HG03469 (cell line): ENCODE results near the gene TPM1.
"Not testable (repeated sequence)": the region's sequence is repeated elsewhere in the genome, so short reads cannot be mapped to it uniquely, and the experiment has no call there.

ENCODE experiments used
- ATAC-seq: cut with Tn5 transposase; IDR thresholded peaks from one replicate; pipeline ENCODE4 v1.9.1; 2021; ENCODE audit warnings: mild to moderate bottlenecking, moderate library complexity, moderate number of reproducible peaks; ENCODE audit not compliant: unreplicated experiment

The TPM1 gene

DNA sequence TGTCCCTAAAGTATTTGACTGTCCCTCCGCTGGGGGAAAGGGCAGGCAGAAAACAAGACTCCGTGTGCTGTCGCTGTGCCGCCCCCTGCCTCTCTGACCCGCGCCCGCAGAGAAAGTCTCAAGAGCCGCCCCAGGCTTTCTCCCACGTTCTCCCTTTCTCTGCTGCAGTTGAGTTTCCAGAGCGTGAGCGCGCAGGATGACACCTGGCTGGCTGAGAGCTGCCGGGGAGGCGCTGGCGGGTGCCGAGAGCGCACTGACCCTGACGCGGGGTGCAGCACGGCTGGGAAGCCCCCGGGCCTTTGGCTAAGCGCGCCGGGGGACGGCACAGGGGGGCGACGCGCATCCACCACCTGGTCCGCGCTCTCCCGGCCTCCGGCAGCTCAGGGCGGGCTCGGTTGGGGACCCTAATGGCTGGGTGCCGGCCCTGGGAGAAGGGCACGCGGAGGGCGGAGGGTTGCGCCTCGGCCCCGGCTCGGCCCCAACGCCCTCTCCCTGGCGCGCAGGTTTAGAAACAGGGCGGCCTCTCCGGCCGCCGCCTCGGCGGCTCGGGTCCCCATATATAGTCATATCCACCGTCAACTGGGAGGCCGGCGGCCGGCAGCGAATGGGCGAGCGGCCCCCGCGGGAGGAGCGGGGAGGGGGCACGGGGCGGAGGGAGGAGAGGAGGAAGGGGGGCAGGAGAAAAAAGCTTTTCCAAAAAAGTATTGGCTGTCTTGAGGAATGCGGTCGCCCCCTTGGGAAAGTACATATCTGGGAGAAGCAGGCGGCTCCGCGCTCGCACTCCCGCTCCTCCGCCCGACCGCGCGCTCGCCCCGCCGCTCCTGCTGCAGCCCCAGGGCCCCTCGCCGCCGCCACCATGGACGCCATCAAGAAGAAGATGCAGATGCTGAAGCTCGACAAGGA, at the start of gene TPM1:
Gene TPM1, plus strand, starts transcription at position 774 of the 903 bp plus-strand sequence. Its CDS starts 83 bp downstream, at position 857.
- no peak for ATAC-seq

DNA sequence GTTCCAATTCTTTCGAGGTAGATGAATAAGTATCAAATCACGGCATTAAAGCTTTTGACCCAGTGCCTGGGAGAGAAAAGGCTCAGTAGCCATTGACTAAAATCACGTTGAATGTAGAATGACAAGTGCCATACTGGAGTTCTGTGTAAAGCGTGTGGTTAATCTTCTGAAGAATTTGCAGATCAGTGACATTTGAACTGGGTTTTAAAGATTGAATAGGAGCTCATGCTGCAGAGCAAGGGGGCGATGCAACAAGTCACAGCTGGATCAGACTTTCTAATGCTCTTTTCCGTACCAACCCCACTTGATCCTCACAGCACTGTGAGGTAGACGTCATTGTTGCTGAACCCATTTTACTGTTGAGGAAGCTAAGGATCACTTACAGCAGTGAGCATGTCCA, 49.5 kb upstream of the TPM1 start:
- no peak for ATAC-seq

DNA sequence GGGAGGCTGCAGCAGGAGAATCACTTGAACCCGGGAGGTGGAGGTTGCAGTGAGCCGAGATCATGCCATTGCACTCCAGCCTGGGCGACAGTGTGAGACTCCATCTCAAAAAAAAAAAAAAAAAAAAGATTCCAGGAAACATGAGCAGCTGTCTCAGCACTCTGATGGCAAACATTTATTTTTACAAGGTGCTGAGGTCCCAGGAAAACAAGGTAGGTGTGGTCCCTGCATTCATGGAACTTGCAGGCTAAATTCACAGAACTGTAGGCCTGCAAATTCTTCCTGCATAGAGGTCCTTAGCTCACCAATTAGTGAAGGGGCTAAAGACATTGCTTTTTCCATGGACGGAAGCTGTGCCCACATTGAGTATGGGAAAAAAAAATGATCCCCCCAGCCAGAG, 48.9 kb upstream of the TPM1 start:
- ATAC-seq, result not testable (repeated sequence)

DNA sequence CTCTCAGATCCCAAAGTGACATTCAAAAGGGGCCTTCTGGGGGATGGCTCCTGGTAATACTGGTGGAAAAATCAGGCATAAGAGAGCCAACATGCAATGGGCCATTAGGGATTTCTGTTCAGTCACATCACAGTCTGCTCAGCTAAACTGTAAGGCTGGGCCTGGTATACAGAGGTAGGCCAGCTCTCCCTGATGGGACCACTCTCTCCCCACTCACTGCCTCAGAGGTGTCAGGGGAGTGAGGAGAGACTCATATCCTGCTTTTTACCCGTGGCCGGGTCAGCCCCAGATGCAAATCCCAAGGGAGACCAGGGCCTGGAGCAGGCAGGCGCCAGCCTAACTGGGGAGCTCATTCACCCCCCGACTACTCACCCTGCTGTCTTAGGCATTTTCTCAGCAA, 48.1 kb upstream of the TPM1 start:
- no peak for ATAC-seq

DNA sequence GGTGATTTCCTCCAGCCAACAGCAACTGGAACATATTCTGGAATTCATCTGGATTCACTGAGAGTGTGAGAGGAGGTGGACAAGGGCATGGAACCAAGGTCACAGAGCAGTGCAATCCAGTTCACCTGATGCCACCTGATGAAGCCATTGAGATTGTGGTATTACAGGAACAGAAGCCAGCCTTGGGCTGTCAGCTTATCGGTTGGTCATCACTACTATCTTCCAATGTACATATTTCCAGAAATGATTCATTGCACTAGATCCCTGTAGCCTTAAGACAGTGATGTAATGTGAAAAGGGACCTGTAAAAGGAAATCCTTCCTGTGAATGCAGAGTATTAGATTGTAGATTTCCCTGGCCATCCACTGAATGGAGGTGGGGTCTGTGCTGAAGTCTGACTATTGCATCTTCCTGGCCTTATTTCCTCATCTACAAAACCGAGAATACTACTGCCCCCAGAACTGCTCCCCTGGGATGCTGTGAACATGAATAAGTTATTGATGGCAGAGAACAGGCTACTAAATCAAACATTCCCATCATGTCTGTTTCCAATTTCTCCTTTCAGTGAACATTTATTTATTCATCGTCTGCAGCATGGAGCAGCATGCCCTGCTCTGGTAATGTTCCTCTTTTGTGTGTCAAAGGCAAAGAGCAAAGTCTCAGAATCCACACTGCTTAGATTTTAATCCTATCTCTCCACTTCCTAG, 47.4 kb upstream of the TPM1 start:
- ATAC-seq, result no peak

DNA sequence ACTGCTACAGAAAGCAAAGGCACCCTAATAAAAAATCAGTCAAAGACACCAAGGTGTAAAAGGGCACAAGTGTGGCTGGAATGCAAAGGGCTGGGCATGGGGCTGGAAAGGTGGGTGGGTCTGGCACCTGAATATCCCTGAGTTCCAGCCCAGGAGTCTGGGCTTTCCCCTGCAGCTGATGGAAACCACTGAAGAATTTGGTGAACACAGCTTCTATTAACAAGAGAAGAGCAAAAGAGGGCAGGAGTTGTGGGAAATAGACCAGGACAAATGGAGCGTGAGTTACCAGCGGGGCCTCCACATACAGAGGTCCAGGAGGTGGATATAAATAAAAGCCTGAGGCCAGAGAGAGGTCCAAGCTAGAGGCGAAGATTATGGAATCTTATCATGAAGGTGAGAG, 45.1 kb upstream of the TPM1 start:
- ATAC-seq, result no peak

DNA sequence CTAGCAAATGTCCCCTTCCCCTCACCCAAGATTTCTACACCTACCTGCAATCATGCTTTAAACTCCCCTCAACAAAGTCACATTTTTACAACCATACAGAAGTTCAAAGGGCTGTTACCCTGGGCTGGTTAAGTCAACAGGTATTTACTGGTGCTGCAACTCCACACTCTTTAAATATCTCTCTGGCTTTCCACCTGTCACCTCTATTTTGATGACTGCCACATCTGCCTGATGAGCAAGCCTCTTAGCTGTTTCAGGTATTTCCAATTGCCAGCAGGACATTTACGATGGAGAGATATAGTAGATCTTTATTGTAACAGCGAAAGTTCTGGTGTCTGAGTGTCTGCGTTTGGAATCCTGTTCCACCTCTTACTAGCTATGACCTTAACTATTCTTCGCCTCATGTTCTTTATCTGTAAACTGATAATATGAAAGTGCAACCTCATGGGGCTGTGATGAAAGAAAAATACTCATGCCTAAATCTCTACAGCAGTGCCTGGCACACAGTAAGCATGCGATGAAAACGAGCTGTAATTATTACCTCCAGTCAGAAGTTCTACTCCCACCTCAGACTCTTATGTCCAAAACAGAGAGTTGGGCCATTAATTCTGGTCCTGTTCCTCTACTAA, 44.2 kb upstream of the TPM1 start:
- no peak for ATAC-seq

DNA sequence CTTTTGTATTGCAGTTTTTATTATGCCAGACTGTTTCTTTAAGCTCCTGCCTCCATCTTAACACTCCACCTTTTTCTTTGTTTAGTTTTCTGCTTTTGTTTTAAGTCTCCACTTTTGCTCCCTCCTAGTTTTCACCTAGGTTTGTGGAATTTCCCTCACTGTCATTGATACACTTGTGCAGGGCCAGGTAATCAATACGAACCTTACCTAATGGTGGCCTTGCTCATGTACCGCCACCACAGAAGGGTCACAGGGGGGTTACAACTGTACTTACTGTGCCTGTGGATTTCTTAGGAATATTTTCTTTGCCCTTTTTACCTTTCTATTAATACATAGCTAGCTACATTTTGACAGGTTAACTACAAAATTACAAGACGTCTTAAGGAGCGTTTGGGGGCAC, 43.4 kb upstream of the TPM1 start:
- no peak for ATAC-seq

DNA sequence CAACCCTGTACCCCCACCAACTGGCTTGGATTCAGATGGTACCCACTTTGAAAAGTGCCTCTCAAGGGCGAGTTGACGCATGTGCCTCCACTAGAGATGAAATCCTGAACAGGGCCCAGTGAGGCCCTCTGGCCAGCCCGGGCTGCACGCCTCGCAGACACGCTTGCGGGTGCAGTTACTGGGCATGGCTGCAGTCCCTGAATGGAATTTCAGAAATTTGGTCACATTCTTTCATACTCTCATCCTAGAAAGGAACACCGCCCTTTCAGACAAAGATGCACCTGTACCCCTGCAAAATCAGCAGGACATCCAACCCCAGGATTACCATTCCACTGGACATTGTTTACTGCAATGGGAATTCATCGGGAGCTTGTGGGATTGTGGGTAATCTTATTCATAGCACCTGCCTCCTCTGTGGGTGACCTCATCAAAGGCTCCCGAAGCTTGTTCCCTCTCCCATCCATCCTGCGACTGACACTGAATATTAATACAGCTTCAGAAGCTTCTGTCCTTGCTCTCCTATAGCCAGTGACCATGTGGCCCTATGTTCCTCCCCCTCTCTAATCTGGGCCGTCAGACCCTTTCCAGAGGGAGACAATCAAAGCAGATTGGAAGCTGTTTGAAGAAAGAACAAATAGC, 42.5 kb upstream of the TPM1 start:
- no peak for ATAC-seq

DNA sequence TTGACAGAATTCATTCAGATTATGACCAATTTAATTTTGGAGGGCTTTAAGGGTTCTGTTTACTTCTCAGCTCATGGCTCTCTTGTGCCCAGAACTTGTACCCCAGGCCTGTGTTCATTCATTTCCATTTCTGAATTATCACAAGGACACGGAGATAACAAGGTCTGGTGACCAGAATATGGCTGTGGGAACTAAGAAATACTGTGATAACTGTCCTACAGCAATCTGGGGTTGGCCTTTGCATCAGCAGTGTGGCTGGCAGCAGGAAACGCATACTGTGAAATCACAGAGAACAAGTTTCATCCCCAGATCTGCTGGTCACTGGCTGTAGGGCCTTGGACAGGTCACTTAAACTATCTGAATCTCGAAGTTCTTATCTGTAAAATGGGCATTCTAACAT, 41.8 kb upstream of the TPM1 start:
- no peak for ATAC-seq

DNA sequence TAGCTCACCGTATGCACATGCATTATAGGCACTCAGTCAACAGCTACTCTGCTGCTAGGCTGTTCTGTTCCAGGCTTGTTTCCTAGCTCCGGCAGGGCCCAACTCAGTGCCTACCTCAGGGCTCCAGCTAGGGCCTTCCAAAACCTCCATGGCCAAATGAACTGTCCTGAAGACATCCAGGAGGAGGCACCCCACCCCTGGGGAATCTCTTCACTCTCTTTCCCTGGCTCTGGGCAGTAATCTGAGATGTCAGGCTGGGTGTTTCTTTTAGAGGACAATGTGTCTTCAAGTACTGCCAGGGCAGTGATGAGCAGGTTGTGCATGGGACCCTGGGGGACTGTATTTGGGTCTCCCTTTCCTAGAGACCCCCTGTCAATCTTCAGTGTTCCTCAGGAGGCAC, 38.3 kb upstream of the TPM1 start:
- no peak for ATAC-seq

DNA sequence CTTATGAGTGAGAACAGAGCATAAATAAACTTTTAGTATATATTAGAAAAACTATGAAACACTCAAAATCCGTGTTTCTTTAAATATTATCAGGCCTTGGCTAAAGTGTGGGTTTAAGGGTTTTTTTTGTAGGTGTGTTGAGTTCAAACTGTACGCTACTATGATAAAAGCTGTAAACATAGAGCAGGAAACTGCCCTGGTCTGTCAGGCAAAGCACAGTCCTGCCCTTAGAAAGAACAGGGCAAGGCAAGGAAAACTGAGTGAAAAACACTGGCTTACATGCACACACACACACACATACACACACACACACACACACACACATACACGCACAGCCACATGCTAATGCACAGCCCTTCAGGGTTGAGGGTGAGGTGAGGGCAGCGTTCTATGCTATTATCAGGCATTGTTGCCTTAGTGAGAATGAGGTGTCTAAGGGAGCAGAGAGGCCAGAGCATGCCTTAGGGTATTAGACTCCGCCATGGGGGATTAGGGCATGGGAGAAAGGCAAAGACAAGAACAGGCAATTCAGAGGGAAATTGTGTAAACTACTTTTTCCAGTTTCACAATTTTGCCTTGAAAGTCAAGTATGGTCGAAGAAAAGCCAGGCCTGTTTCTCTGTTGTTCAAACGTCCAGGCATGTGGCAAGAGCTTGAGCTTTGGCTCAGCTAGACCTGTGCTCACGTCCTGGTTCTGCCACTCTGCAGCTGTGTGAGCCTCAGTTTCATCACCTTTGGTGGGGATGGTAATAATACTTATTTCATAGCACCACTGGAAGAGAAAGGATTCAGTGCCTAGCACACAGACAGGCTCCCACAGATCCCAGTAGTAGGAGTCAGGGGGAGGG, 36.3 kb upstream of the TPM1 start:
- no peak for ATAC-seq

DNA sequence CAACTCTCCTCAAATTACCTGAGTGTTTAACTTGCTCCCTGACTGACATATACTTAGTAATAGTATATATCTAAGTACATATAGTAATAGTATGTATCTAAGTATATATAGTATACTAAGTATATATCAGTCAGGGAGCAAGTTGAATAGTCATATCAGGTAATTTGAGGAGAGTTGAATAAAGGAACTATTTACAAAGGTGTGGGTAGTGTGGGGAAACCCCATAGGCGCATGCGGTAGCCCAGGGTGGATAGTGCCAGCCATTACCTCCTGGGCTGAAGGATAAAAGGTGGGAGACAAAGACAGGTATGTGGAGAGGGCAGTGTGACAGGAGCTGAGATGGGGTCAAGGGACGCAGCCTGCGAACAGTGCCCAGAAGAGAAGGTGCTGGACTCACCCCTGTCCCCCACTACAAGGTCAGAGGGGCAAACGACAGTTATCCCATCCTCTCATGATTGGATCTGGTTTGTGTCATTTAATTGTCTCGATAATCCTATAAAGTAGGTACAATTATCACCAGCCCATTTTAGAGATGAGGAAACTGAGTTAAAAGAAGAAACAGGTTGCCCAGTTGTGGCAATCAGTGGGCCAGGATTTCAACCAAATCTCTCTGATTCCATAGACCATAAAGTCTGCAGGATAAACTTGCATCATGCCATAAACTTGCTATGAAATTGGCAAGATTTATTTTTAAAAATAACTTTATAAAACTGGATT, 34.1 kb upstream of the TPM1 start:
- ATAC-seq, result no peak

DNA sequence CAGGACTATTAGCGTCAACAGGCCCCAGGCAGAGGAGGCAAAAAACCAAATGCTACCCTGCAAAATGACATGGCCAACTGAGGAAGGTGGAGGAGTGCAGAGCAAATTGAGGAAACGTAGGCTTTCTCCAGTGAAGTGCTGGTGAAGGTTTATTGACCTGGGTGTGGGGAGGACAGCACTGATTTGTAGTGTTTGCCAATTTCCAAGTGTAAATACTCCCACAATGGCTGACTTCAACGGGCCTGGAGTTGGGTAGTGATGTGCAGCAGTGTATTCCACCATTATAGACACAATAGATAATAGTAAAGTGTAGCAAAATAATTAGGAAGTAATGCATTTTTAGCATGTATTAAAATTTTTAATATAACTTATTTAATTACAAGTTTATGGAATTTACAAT, 32.2 kb upstream of the TPM1 start:
- no peak for ATAC-seq

DNA sequence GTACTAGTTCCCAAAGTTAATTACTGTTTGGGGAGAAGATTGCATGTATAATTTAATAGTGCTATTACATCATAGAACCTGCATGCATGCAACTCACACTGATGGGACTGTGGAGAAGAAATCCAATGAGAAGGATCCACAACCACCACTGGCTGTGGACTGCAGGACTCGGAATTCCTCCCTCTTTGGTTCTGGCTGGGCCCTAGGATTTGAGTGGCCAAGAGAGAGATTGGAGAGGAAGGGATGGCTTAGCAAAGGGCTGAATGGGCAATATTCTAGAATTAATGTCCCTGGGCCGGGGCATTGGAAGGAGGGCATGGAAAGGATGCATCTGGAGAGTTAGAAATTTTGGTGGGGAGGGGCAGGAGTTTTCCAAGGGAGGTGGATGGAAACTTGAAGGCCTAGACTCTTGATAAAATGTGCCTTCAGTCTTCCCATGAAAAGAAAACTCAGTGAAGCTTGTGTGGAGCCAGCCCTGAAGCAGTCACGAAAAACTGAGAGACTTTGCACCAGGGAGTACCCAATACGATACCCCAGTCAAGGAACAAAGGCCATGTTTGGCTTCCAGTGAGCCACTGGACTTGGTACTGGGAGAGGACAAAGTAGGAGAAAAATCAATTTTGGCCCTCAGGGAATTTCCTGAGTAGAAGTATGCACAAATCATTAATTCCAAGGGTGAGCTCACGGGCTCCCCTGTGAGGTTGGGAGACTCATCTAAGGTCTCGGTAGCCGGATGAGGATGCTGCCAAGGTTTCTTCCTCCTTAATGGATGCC, 31.4 kb upstream of the TPM1 start:
- no peak for ATAC-seq

DNA sequence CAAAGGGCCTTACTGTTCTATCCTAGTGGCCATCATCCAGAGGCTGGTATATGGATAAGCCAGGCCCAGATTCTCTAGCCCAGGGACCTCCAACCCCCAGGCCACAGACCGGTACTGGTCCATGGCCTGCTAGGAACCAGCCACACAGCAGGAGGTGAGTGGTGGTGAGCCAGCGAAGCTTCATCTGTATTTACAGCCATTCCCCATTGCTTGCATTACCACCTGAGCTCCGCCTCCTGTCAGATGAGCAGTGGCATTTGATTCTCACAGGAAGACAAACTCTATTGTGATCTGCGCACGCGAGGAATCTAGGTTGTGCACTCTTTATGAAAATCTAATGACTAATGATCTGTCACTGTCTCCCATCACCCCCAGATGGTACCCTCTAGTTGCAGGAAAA, 30.1 kb upstream of the TPM1 start:
- ATAC-seq, result no peak

DNA sequence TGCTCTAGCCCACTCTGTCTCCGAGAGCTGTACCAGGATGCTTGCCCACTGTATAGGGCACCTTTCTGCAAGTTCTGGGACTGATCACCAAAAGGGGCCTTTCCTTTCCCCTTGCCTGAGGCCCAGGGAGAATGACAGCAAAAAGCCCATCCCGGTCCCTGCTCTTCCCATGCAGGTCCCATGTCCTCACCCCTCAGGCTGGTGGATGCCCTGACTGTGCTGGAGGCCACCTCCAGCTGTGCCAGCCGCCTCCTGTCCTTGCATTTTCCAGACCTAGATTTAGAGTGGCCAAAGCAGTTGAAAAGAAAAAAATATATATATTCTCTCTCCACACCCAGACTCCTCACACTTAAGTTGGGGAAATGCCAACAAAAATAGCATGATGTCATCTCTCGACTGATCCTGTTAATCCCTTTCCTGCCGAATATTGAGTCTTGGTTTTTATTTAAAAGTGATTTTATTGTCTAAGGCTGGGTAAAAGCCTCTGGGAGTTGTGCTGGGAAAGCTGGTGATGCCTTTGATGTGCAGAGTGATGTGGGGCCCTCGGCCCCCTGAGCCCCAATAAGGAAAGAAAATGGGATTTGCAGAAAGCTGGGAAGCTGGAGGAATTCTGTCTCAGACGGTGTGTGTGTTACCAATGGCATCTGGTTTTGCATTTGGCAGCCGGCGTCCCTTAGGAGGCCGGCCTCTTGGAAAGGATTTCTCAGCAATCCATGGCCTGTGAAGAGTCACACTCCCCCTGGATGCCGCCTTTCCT, 29.3 kb upstream of the TPM1 start:
- ATAC-seq, result no peak

DNA sequence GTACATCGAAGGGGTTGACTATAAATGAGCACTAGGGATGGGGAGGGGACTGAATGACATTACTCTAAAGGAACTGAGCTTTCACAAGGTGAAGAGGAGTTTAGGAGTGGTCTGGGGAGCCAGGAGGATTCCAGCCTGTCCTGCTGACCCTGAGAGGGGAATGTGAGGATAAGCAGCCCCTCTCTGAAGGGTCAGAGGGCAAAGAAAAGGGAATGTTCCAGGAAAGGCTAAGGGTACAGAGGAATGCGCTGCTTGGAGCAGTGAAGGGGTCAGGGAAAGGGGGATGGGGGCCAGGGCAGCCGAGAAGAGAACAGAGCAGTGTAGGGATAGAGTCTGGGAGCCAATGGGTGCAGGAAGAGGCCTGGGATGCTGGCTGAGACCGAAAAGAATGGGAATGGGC, 28.0 kb upstream of the TPM1 start:
- no peak for ATAC-seq
